Measurements from ENCODE around the gene WDR64. TPM values are rescaled to one million over a fixed set of nuclear protein-coding genes. Genes with fewer than 3 reads are reported as not detected.

The WDR64 gene
- total and polyA plus RNA-seq, 2 donors (not counting 3 experiments of a cell fraction or from before 2014, with no cell fraction given), result not detected

DNA sequence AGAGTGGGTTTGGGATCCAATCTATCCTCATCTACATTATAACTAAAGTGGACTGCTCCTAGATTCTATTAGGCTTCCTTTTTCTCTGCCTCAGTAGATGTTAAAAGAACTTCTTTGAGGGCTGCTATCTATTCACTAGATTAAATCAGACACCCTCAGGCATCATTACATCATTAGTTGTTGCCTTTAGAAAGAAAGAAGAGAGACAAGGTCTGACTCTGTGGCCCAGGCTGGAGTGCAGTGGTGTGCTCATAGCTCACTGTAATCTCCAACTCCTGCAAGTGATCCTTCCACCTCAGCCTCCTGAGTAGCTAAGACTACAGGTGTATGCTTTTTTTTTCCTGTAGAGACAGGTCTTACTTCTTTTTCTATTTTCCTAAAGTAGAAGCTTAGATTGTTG is 124.8 kb downstream of the WDR64 start:
- ChIA-PET POLR2A (no interaction called here), CTCF (no interaction called here)
- Histone ChIP-seq H3K9me3 (replicated peaks; ENCODE audit: control insufficient read depth, insufficient read depth, low read length) (no peaks in the 10 kb centered on the region), H3K4me1 (ENCODE audit: control insufficient read depth, extremely low read depth, insufficient read depth, low read length) (no peaks in the 10 kb centered on the region), H3K79me2 (ENCODE audit: control insufficient read depth, insufficient read depth, low read length) (no peaks in the 10 kb centered on the region), H3K9ac (replicated peaks; ENCODE audit: extremely low read depth, insufficient read depth, low read length) (no peak overlapping the region), H3K4me3 (replicated peaks in 1 of 3; ENCODE audit: insufficient read depth in 1 of 3, low read depth in 1 of 3, low read length in 3 of 3) (no peak overlapping the region), H3K4me2 (ENCODE audit: insufficient read depth, low read length) (no peak overlapping the region), H4K20me1 (replicated peaks; ENCODE audit: control insufficient read depth, extremely low read depth, insufficient read depth, low read length) (no peaks in the 10 kb centered on the region), H3K9me1 (replicated peaks; ENCODE audit: control insufficient read depth, extremely low read depth, insufficient read depth, low read length) (no peaks in the 10 kb centered on the region), H3K27me3 (ENCODE audit: control insufficient read depth in 2 of 2, insufficient read depth in 2 of 2, low read length in 2 of 2) (no peaks in the 10 kb centered on the region), H3K27ac (ENCODE audit: insufficient read depth, low read depth, low read length) (no peak overlapping the region), H2AFZ (ENCODE audit: low read depth, low read length) (no peak overlapping the region), H3K36me3 (ENCODE audit: control insufficient read depth in 2 of 2, extremely low read depth in 1 of 2, insufficient read depth in 2 of 2, low read length in 2 of 2) (no peaks in the 10 kb centered on the region)
- dilution Hi-C loops (cut with MboI; ENCODE audit: extremely low pct_ligation_motif_present, low sequenced_read_pairs) (no loop called here), intact Hi-C loops (cut with micrococcal nuclease) (no loop called here)
- no TSS peak for BruUV-seq (replicated peaks)
- FAIRE-seq (no peak), DNase-seq (ENCODE audit: low read depth, low spot score) (no peak)
- TF ChIP-seq POLR2A (IDR thresholded peaks at IDR 0.05; ENCODE audit: low read depth, low read length) (no peak), POLR2AphosphoS5 (IDR thresholded peaks at IDR 0.05; ENCODE audit: insufficient read depth, low read depth, low read length) (no peak), GATA2 (IDR thresholded peaks at IDR 0.05; ENCODE audit: insufficient read depth, insufficient read length, low read depth, low read length) (no peak), FOS (IDR thresholded peaks at IDR 0.05; ENCODE audit: borderline replicate concordance, insufficient read depth, low read length) (no peak), EZH2 (IDR thresholded peaks at IDR 0.05; ENCODE audit: borderline replicate concordance, low read depth, low read length, severe bottlenecking) (no peak), MYC (IDR thresholded peaks at IDR 0.05; ENCODE audit: low read depth, low read length) (no peak), JUN (IDR thresholded peaks at IDR 0.05; ENCODE audit: borderline replicate concordance, insufficient read depth, insufficient read length, low read depth) (no peak)
- TF ChIP-seq, protein P1, sequence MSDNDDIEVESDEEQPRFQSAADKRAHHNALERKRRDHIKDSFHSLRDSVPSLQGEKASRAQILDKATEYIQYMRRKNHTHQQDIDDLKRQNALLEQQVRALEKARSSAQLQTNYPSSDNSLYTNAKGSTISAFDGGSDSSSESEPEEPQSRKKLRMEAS (IDR thresholded peaks at IDR 0.05; ENCODE audit: insufficient read depth, insufficient read length), result no peak
- TF ChIP-seq, protein P2, sequence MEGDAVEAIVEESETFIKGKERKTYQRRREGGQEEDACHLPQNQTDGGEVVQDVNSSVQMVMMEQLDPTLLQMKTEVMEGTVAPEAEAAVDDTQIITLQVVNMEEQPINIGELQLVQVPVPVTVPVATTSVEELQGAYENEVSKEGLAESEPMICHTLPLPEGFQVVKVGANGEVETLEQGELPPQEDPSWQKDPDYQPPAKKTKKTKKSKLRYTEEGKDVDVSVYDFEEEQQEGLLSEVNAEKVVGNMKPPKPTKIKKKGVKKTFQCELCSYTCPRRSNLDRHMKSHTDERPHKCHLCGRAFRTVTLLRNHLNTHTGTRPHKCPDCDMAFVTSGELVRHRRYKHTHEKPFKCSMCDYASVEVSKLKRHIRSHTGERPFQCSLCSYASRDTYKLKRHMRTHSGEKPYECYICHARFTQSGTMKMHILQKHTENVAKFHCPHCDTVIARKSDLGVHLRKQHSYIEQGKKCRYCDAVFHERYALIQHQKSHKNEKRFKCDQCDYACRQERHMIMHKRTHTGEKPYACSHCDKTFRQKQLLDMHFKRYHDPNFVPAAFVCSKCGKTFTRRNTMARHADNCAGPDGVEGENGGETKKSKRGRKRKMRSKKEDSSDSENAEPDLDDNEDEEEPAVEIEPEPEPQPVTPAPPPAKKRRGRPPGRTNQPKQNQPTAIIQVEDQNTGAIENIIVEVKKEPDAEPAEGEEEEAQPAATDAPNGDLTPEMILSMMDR (IDR thresholded peaks at IDR 0.05; ENCODE audit: extremely low read depth in 1 of 2, insufficient read depth in 1 of 2, low read depth in 1 of 2, low read length in 2 of 2), result no peak

Measured in endothelial cell of umbilical vein (primary cell).